GM12891 (cell line): ENCODE measurements around the gene ERICH2.

Experiments
- PAX5 ChIP-seq: IDR thresholded peaks from 2 replicates; pipeline ENCODE4 v1.6.1; 2011; ENCODE audit warnings: low read length, moderate library complexity, mild to moderate bottlenecking; ENCODE audit not compliant: insufficient read depth, severe bottlenecking
- POLR2A ChIP-seq: IDR thresholded peaks from 2 replicates; pipeline ENCODE4 v1.6.1; 2011; ENCODE audit warnings: low read depth, low read length, control low read depth
- POLR2AphosphoS5 ChIP-seq: IDR thresholded peaks from 2 replicates; pipeline ENCODE4 v1.6.1; 2011; ENCODE audit warnings: low read depth, low read length, control low read depth
- POU2F2 ChIP-seq: IDR thresholded peaks from 2 replicates; pipeline ENCODE4 v1.6.1; 2011; ENCODE audit warnings: low read depth, mild to moderate bottlenecking, control low read depth, low read length, moderate library complexity
- SPI1 ChIP-seq: IDR thresholded peaks from 2 replicates; pipeline ENCODE4 v1.6.1; 2011; ENCODE audit warnings: low read depth, low read length, control low read depth
- TAF1 ChIP-seq: IDR thresholded peaks from 2 replicates; pipeline ENCODE4 v1.6.1; 2011; ENCODE audit warnings: low read depth, low read length, control low read depth

GRCh38 chr2:170820757-170821530 lies 50.8 kb downstream of the ERICH2 start:
- TF ChIP-seq POLR2AphosphoS5 (no peak), POLR2A (no peak), TAF1 (no peak), SPI1 (no peak), PAX5 (no peak), POU2F2 (no peak)
